ENCODE data around the gene ZBTB3.
"Not testable (repeated sequence)": the region's sequence is repeated elsewhere in the genome, so short reads cannot be mapped to it uniquely, and the experiment has no call there.

The ZBTB3 gene

GRCh38 chr11:62755086-62755615 lies 1.2 kb upstream of the ZBTB3 start:
- Mint-ChIP-seq H3K27me3 (ENCODE audit: low read depth) (no peaks in the 10 kb centered on the region), H3K9me3 (no peaks in the 10 kb centered on the region), H3K4me1 (peaks cover 10% of the 10 kb centered on the region), H3K27ac (peak overlapping the region; percentile 27 to 70 (median 54)), H3K36me3 (ENCODE audit: low read depth) (peaks cover 10% of the 10 kb centered on the region), H3K4me3 (peak overlapping the region; percentile 61 to 81 (median 78))
- TF ChIP-seq CTCF (IDR thresholded peaks at IDR 0.05; ENCODE audit: unreplicated experiment in 3 of 3): no peak

- no peak for TF ChIP-seq CTCF (IDR thresholded peaks at IDR 0.05; ENCODE audit: unreplicated experiment in 3 of 3)
These were observed 795 bp downstream of the ZBTB3 start for GRCh38 chr11:62752994-62753735.

GRCh38 chr11:62752177-62752785 lies 1.7 kb downstream of the ZBTB3 start:
- Mint-ChIP-seq H3K9me3 (no peaks in the 10 kb centered on the region), H3K27ac (peak overlapping the region in 2 of 3 experiments; percentile 26 to 76), H3K4me3 (peak overlapping the region; percentile 64 to 97 (median 68)), H3K36me3 (ENCODE audit: low read depth) (peaks cover 16% of the 10 kb centered on the region), H3K4me1 (peaks cover 10% of the 10 kb centered on the region), H3K27me3 (ENCODE audit: low read depth) (no peaks in the 10 kb centered on the region)
- no peak for TF ChIP-seq CTCF (IDR thresholded peaks at IDR 0.05; ENCODE audit: unreplicated experiment in 3 of 3)

More at GRCh38 chr11:62752994-62753735, 795 bp downstream of the ZBTB3 start:
- Mint-ChIP-seq H3K27me3 (ENCODE audit: low read depth) (no peaks in the 10 kb centered on the region), H3K27ac (peak overlapping the region; percentile 91 to 98 (median 97)), H3K9me3 (no peaks in the 10 kb centered on the region), H3K36me3 (ENCODE audit: low read depth) (peaks cover 16% of the 10 kb centered on the region), H3K4me3 (peak overlapping the region; percentile 87 to 97 (median 94)), H3K4me1 (peaks cover 10% of the 10 kb centered on the region)

GRCh38 chr11:62749931-62750330 lies 4.0 kb downstream of the ZBTB3 start:
- H3K27me3 Mint-ChIP-seq (ENCODE audit: low read depth); H3K4me3 Mint-ChIP-seq; H3K9me3 Mint-ChIP-seq; H3K27ac Mint-ChIP-seq; H3K4me1 Mint-ChIP-seq: not testable (repeated sequence)
- peaks cover 16% of the 10 kb centered on the region for H3K36me3 Mint-ChIP-seq (ENCODE audit: low read depth)

- no peak overlapping the region for H3K4me3 Mint-ChIP-seq
- peak overlapping the region in 2 of 3 experiments; percentile 32 to 37 for H3K27ac Mint-ChIP-seq
- H3K36me3 Mint-ChIP-seq (ENCODE audit: low read depth): peaks cover 13% of the 10 kb centered on the region
- no peak for TF ChIP-seq CTCF (IDR thresholded peaks at IDR 0.05; ENCODE audit: unreplicated experiment in 3 of 3)
- no peaks in the 10 kb centered on the region for H3K27me3 Mint-ChIP-seq (ENCODE audit: low read depth)
- no peaks in the 10 kb centered on the region for H3K9me3 Mint-ChIP-seq
- no peaks in the 10 kb centered on the region for H3K4me1 Mint-ChIP-seq
These were observed 6.3 kb downstream of the ZBTB3 start for GRCh38 chr11:62747475-62748160.

- H3K27ac Mint-ChIP-seq: no peak overlapping the region
- no peaks in the 10 kb centered on the region for H3K4me1 Mint-ChIP-seq
- H3K27me3 Mint-ChIP-seq (ENCODE audit: low read depth): no peaks in the 10 kb centered on the region
- H3K4me3 Mint-ChIP-seq: no peak overlapping the region
- peaks cover 33% of the 10 kb centered on the region for H3K36me3 Mint-ChIP-seq (ENCODE audit: low read depth)
- H3K9me3 Mint-ChIP-seq: no peaks in the 10 kb centered on the region
- TF ChIP-seq CTCF (IDR thresholded peaks at IDR 0.05; ENCODE audit: unreplicated experiment in 3 of 3): no peak
These were observed 16.8 kb downstream of the ZBTB3 start for GRCh38 chr11:62737196-62737595.
